GM23338 (cell line): ENCODE measurements around the gene AHR. TPM values are rescaled to one million over a fixed set of nuclear protein-coding genes. Genes with fewer than 3 reads are reported as not detected.

Experiments
- ATAC-seq: fragments of 200-7000 bp; cut with Tn5 transposase; 3 replicates; pipeline ENCODE4 v1.9.1; 2020
- DNase-seq: peaks from one replicate; pipeline ENCODE4 v3.0.0-alpha.2; 2015; ENCODE audit warnings: low spot score
- H2AFZ ChIP-seq: fragments of 200-600 bp; sonication (generic); 2 replicates; pipeline ENCODE4 v1.8.0; 2016; ENCODE audit warnings: antibody characterized with exemption, mild to moderate bottlenecking, moderate library complexity
- H3F3A ChIP-seq: fragments of 200-600 bp; sonication (generic); replicated peaks from 2 replicates; pipeline ENCODE4 v1.8.0; 2017; ENCODE audit warnings: antibody characterized with exemption, mixed run types, low read depth
- H3K27ac ChIP-seq: fragments of 200-600 bp; sonication (generic); 2 replicates; pipeline ENCODE4 v1.6.1; 2016; ENCODE audit warnings: low read depth
- H3K27me3 ChIP-seq: fragments of 200-600 bp; sonication (generic); 2 replicates; pipeline ENCODE4 v1.8.0; 2016; ENCODE audit warnings: mild to moderate bottlenecking, mixed run types, moderate library complexity; ENCODE audit not compliant: insufficient read depth
- H3K36me3 ChIP-seq: fragments of 200-600 bp; sonication (generic); 2 replicates; pipeline ENCODE4 v1.8.0; 2016; ENCODE audit warnings: mild to moderate bottlenecking; ENCODE audit not compliant: insufficient read depth
- H3K4me1 ChIP-seq: fragments of 200-600 bp; sonication (generic); 2 replicates; pipeline ENCODE4 v1.8.0; 2016; ENCODE audit warnings: mild to moderate bottlenecking, moderate library complexity; ENCODE audit not compliant: insufficient read depth
- H3K4me2 ChIP-seq: fragments of 200-600 bp; sonication (generic); 2 replicates; pipeline ENCODE4 v1.7.1; 2017; ENCODE audit warnings: mixed run types
- H3K4me3 ChIP-seq: fragments of 200-600 bp; sonication (generic); 2 replicates; pipeline ENCODE4 v1.6.1; 2016; ENCODE audit warnings: mixed run types
- H3K79me2 ChIP-seq: fragments of 200-600 bp; sonication (generic); replicated peaks from 2 replicates; pipeline ENCODE4 v1.8.0; 2017; ENCODE audit warnings: mild to moderate bottlenecking; ENCODE audit not compliant: insufficient read depth
- H3K9me2 ChIP-seq: fragments of 200-600 bp; sonication (generic); 2 replicates; pipeline ENCODE4 v1.8.0; 2017; ENCODE audit not compliant: insufficient read depth
- H4K20me1 ChIP-seq: fragments of 200-600 bp; sonication (generic); replicated peaks from 2 replicates; pipeline ENCODE4 v1.8.0; 2017; ENCODE audit warnings: mild to moderate bottlenecking; ENCODE audit not compliant: insufficient read depth
- H3K27ac Mint-ChIP-seq: 2 replicates; pipeline ENCODE4 v1.8.0; 2020; ENCODE audit warnings: inconsistent platforms, mild to moderate bottlenecking, moderate library complexity, mixed read lengths
- H3K27me3 Mint-ChIP-seq: 3 replicates; pipeline ENCODE4 v1.8.0; 2022; ENCODE audit warnings: low read depth, mild to moderate bottlenecking, moderate library complexity, mixed read lengths, inconsistent platforms; ENCODE audit not compliant: insufficient read depth, poor library complexity
- H3K36me3 Mint-ChIP-seq: 3 replicates; pipeline ENCODE4 v1.8.0; 2021; ENCODE audit warnings: low read depth, mild to moderate bottlenecking, inconsistent platforms, moderate library complexity, mixed read lengths
- H3K4me1 Mint-ChIP-seq: 3 replicates; pipeline ENCODE4 v1.8.0; 2020; ENCODE audit warnings: mild to moderate bottlenecking, inconsistent platforms, mixed read lengths
- H3K4me3 Mint-ChIP-seq: 3 replicates; pipeline ENCODE4 v1.8.0; 2021; ENCODE audit warnings: moderate library complexity, mild to moderate bottlenecking, inconsistent platforms, mixed read lengths
- H3K9me3 Mint-ChIP-seq: 3 replicates; pipeline ENCODE4 v1.8.0; 2020; ENCODE audit warnings: moderate library complexity, mild to moderate bottlenecking, inconsistent platforms, mixed read lengths
- CTCF ChIP-seq, 2 experiments: fragments of 200-600 bp in 1 of 2; sonication (generic) in 1 of 2; conservative IDR thresholded peaks; 2 replicates each; pipeline versions ENCODE4 v1.5.1 to v1.6.1; 2016 to 2017; ENCODE audit warnings: antibody characterized with exemption in 2 of 2, low read depth in 2 of 2, mild to moderate bottlenecking in 2 of 2, moderate library complexity in 1 of 2
- EZH2phosphoT487 ChIP-seq: fragments of 200-600 bp; sonication (generic); IDR thresholded peaks from one replicate; pipeline ENCODE4 v1.8.1; 2018; ENCODE audit warnings: antibody characterized with exemption; ENCODE audit not compliant: unreplicated experiment
- JUNB ChIP-seq: IDR thresholded peaks from one replicate; pipeline ENCODE4 v1.6.1; 2016; ENCODE audit warnings: antibody characterized with exemption; ENCODE audit not compliant: unreplicated experiment
- NANOG ChIP-seq: IDR thresholded peaks from 2 replicates; pipeline ENCODE4 v1.6.1; 2016; ENCODE audit warnings: antibody characterized with exemption, borderline replicate concordance
- REST ChIP-seq: IDR thresholded peaks from one replicate; pipeline ENCODE4 v1.6.1; 2018; ENCODE audit warnings: antibody characterized with exemption; ENCODE audit not compliant: unreplicated experiment
- STAT1 ChIP-seq: IDR thresholded peaks from one replicate; pipeline ENCODE4 v1.6.1; 2016; ENCODE audit warnings: antibody characterized with exemption; ENCODE audit not compliant: unreplicated experiment
- ZNF331 ChIP-seq: fragments of 250-450 bp; sonication (Bioruptor Pico); IDR thresholded peaks from 2 replicates; pipeline ENCODE4 v1.5.0; 2020; ENCODE audit warnings: low read depth, mild to moderate bottlenecking, moderate library complexity
- ZNF462 ChIP-seq: fragments of 250-450 bp; sonication (Bioruptor Pico); IDR thresholded peaks from 2 replicates; pipeline ENCODE4 v1.5.0; 2020; ENCODE audit warnings: mild to moderate bottlenecking, moderate library complexity
- polyA plus RNA-seq: library from polyadenylated mRNA; unstranded; fragments of >200 nt; fragmentation: Nextera tagmentation; extraction: Ambion mirVana; gene quantifications from 2 replicates; pipeline ENCODE4 v1.2.1, GENCODE V29; 2016
- total RNA-seq: library from RNA; depleted of rRNA; stranded (reverse); fragments of >200 nt; shearing (Covaris generic); gene quantifications from 2 replicates; pipeline ENCODE4 v1.2.3, GENCODE V29; 2014

AHR gene
- total and polyA plus RNA-seq, 2 experiments from 2014 or later = 3.4 to 14.9 TPM

- TF ChIP-seq ZNF331 (CRISPR knock-in tag) = no peak
- no peak for TF ChIP-seq REST
- TF ChIP-seq EZH2phosphoT487 = no peak
These were observed 22.2 kb downstream of the AHR start (continued) for GRCh38 chr7:17320657-17321056.

- no peaks in the 10 kb centered on the region for H3K36me3 ChIP-seq
- no peaks in the 10 kb centered on the region for H3K9me2 ChIP-seq
- Mint-ChIP-seq H3K4me3 (no peak overlapping the region), H3K9me3 (no peaks in the 10 kb centered on the region), H3K36me3 (peaks cover 2% of the 10 kb centered on the region; the same call in 1 of the 3 replicates), H3K27me3 (no peaks in the 10 kb centered on the region), H3K27ac (no peak overlapping the region; the same call in 1 of the 2 replicates), H3K4me1 (peaks cover 3% of the 10 kb centered on the region; the same call in 1 of the 3 replicates)
- no peaks in the 10 kb centered on the region for H3K4me1 ChIP-seq
- no peak overlapping the region for H3K4me3 ChIP-seq
- H4K20me1 ChIP-seq = no peaks in the 10 kb centered on the region
- H3F3A ChIP-seq = no peaks in the 10 kb centered on the region
- H2AFZ ChIP-seq = no peak overlapping the region
- H3K27me3 ChIP-seq = no peaks in the 10 kb centered on the region
- TF ChIP-seq REST (no peak), CTCF (conservative IDR thresholded peaks at IDR 0.05; ENCODE audit: low read depth in 2 of 2) (no peak), ZNF331 (CRISPR knock-in tag) (no peak), NANOG (no peak), JUNB (no peak), STAT1 (no peak), ZNF462 (CRISPR knock-in tag) (no peak)
- ATAC-seq = no peak
- no peak overlapping the region for H3K27ac ChIP-seq
- DNase-seq = no peak
- H3K79me2 ChIP-seq = peaks cover 6% of the 10 kb centered on the region; the same call in 1 of the 2 replicates
- H3K4me2 ChIP-seq = no peak overlapping the region
These were observed 26.9 kb downstream of the AHR start for GRCh38 chr7:17325364-17325763.
